Activated T-cell treated with anti-CD3 and anti-CD28 coated beads, Interleukin-2, amount 50 U/mL, for 72 hours (primary cell): ENCODE results near the gene CACNA1F. TPM values are rescaled to one million over a fixed set of nuclear protein-coding genes. Genes with fewer than 3 reads are reported as not detected.
A peak's percentile ranks its signal among the peaks of the same experiment; 100 is the strongest.

Experiments used
- ATAC-seq, 2 donors: fragments of 150-1000 bp; cut with Tn5 transposase; replicated peaks in 1 of 2; 2 replicates each; pipeline ENCODE4 v1.10.0; 2021; ENCODE audit warnings: moderate library complexity in 2 of 2, mild to moderate bottlenecking in 1 of 2
- DNase-seq, 2 donors: peaks; one replicate each; pipeline ENCODE4 v3.0.0; 2021 to 2022; ENCODE audit warnings: mixed read lengths in 1 of 2
- H3K27ac Mint-ChIP-seq: one replicate; pipeline ENCODE4 v1.8.0; 2022; ENCODE audit warnings: mild to moderate bottlenecking, moderate library complexity, mixed read lengths
- H3K27me3 Mint-ChIP-seq: one replicate; pipeline ENCODE4 v1.8.0; 2022; ENCODE audit warnings: low read depth, mixed read lengths
- H3K36me3 Mint-ChIP-seq, 2 donors: one replicate each; pipeline ENCODE4 v1.8.0; 2022; ENCODE audit warnings: mixed read lengths in 2 of 2, mild to moderate bottlenecking in 1 of 2; ENCODE audit not compliant: insufficient read depth in 2 of 2
- H3K4me1 Mint-ChIP-seq: one replicate; pipeline ENCODE4 v1.8.0; 2022; ENCODE audit warnings: low read depth, mixed read lengths
- H3K4me3 Mint-ChIP-seq, 2 donors: one replicate each; pipeline ENCODE4 v1.8.0; 2022; ENCODE audit warnings: mild to moderate bottlenecking in 2 of 2, mixed read lengths in 2 of 2, moderate library complexity in 2 of 2
- H3K9me3 Mint-ChIP-seq, 2 donors: one replicate each; pipeline ENCODE4 v1.8.0; 2022; ENCODE audit warnings: mixed read lengths in 2 of 2
- total RNA-seq, 2 donors: library from RNA; stranded (reverse); gene quantifications; one replicate each; pipeline ENCODE4 v1.2.3, GENCODE V29; 2022

Gene CACNA1F
- total RNA-seq, 2 donors from 2014 or later = 3.4 to 4.1 TPM

- peak; percentile 89 for DNase-seq
- Mint-ChIP-seq H3K4me1 (peaks cover 12% of the 10 kb centered on the region), H3K27me3 (no peaks in the 10 kb centered on the region), H3K36me3 (no peaks in the 10 kb centered on the region), H3K27ac (peak overlapping the region; percentile 93), H3K4me3 (peak overlapping the region; percentile 86 to 93), H3K9me3 (no peaks in the 10 kb centered on the region)
- peak; percentile 94 for ATAC-seq
Measured at GRCh38 chrX:49155900-49156837, 77.0 kb downstream of the CACNA1F start.

- Mint-ChIP-seq H3K27me3 (no peaks in the 10 kb centered on the region), H3K9me3 (no peaks in the 10 kb centered on the region), H3K4me1 (peaks cover 12% of the 10 kb centered on the region), H3K27ac (peak overlapping the region; percentile 93), H3K4me3 (peak overlapping the region; percentile 86 to 93), H3K36me3 (no peaks in the 10 kb centered on the region)
- DNase-seq = peak; percentile 35 to 39
- peak; percentile 0 to 14 for ATAC-seq
Measured at GRCh38 chrX:49155243-49155899, 77.8 kb downstream of the CACNA1F start.

Other genes with a start within 250 kb of the CACNA1F start
- 100 to 1,000 TPM; 108 to 114 TPM for gene GRIPAP1, start 231.1 kb downstream of the CACNA1F start, total RNA-seq
- gene TFE3, start 190.0 kb downstream of the CACNA1F start, total RNA-seq = 10 to 100 TPM; 38.8 to 44.8 TPM
- 1 to 10 TPM; 8.7 to 9.0 TPM for gene CCDC120, start 174.3 kb downstream of the CACNA1F start, total RNA-seq
- gene PRAF2, start 159.3 kb downstream of the CACNA1F start, total RNA-seq = 10 to 100 TPM; 19.1 to 20.9 TPM
- gene WDR45, start 153.5 kb downstream of the CACNA1F start, total RNA-seq = 10 to 100 TPM; 43.4 to 49.0 TPM
- gene GPKOW, start 109.6 kb downstream of the CACNA1F start, total RNA-seq = 10 to 100 TPM; 14.7 to 17.8 TPM
- gene MAGIX, start 70.6 kb downstream of the CACNA1F start, total RNA-seq = under 1 TPM; 0.84 to 0.93 TPM
- 100 to 1,000 TPM; 232 to 266 TPM for gene PLP2, start 61.4 kb downstream of the CACNA1F start, total RNA-seq
- 10 to 100 TPM; 17.4 to 17.6 TPM for gene PRICKLE3, start 47.0 kb downstream of the CACNA1F start, total RNA-seq
- 10 to 100 TPM in 1 of 2 donors, 1 to 10 TPM in 1; 8.7 to 15.9 TPM for gene SYP, start 33.1 kb downstream of the CACNA1F start, total RNA-seq
- gene CCDC22, start 2.1 kb upstream of the CACNA1F start, total RNA-seq = 10 to 100 TPM; 24.5 to 27.2 TPM
- 10 to 100 TPM; 16.7 to 22.8 TPM for gene FOXP3, start 31.4 kb upstream of the CACNA1F start, total RNA-seq
- gene PPP1R3F, start 36.5 kb upstream of the CACNA1F start, total RNA-seq = 10 to 100 TPM in 1 of 2 donors, 1 to 10 TPM in 1; 9.8 to 16.1 TPM
- gene GAGE10, start 70.3 kb upstream of the CACNA1F start, total RNA-seq = not detected
- not detected for gene GAGE12J, start 88.7 kb upstream of the CACNA1F start, total RNA-seq
- gene GAGE13, start 98.2 kb upstream of the CACNA1F start, total RNA-seq = not detected